GM20000 (cell line): ENCODE measurements around the gene SMAD7.

Experiments
- DNase-seq: peaks from one replicate; pipeline ENCODE4 v3.0.0; 2012; ENCODE audit warnings: low spot score
- CTCF ChIP-seq: IDR thresholded peaks from 2 replicates; pipeline ENCODE4 v1.5.1; 2012; ENCODE audit warnings: mild to moderate bottlenecking, control low read depth; ENCODE audit errors: extremely low read depth, missing control alignments

SMAD7 gene, protein sequence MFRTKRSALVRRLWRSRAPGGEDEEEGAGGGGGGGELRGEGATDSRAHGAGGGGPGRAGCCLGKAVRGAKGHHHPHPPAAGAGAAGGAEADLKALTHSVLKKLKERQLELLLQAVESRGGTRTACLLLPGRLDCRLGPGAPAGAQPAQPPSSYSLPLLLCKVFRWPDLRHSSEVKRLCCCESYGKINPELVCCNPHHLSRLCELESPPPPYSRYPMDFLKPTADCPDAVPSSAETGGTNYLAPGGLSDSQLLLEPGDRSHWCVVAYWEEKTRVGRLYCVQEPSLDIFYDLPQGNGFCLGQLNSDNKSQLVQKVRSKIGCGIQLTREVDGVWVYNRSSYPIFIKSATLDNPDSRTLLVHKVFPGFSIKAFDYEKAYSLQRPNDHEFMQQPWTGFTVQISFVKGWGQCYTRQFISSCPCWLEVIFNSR

GRCh38 chr18:48950536-48951447, at the start of gene SMAD7:
SMAD7 (minus strand) TSS chr18:48950965; CDS start chr18:48950424, 541 bp downstream.
- peak; percentile 74 for DNase-seq
- TF ChIP-seq CTCF: no peak

DNA sequence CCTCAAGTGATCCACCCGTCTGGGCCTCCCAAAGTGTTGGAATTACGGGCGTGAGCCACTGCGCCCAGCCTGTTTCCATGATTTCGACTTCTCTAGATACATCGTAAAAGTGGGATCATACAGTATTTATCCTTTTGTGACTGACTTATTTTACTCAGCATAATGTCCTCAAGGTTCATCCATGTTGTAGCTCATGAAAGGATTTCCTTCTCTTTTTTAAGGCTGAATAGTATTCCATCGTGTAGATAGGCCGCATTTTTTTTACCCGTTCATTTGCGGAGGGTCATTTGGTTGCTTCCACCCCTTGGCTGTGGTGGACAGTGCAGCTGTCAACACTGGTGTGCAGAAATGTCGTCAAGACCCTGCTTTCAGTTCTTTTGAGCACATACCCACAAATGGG, 48.8 kb upstream of the SMAD7 start:
- no peak for TF ChIP-seq CTCF
- DNase-seq: no peak

- no peak for DNase-seq
- no peak for TF ChIP-seq CTCF
Observed at GRCh38 chr18:48997985-48998831, 47.4 kb upstream of the SMAD7 start.

- no peak for DNase-seq
Observed at GRCh38 chr18:48997681-48997984, 46.9 kb upstream of the SMAD7 start.

DNA sequence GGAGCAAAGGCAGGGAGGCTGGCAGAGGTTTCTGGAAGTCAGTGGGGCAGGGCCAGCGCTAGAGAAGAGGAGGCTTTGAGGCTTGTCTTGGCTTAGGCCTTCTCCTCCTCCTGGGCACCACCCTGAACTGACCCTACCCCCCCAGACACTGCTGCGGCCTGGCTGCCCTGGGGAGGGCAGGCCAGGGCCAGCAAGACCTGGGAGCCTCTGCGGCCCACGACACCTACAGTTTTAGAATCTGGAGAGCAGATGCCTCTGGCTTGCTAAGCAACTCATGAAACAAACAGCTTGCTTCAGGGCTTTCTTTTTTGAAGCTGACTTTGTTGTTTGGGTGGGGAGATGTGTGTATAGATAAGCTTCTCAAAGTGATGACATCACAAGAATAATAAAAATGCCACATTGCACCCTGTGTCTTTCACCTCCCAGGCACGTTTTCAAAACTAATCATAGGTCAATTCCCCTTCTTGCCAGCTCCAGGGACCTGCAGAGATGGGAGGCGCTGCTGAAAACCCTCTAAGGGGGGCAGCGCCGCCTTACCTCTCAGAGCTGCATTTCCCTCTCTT, 46.2 kb upstream of the SMAD7 start:
- DNase-seq: no peak
- no peak for TF ChIP-seq CTCF

More at GRCh38 chr18:48997681-48997984, 46.9 kb upstream of the SMAD7 start:
- no peak for TF ChIP-seq CTCF

GRCh38 chr18:48996041-48996440, 45.3 kb upstream of the SMAD7 start:
- no peak for TF ChIP-seq CTCF
- DNase-seq: no peak
